Suprapubic skin (tissue), 4 donors: ENCODE data around the gene TREM2. TPM values are rescaled to one million over a fixed set of nuclear protein-coding genes. Genes with fewer than 3 reads are reported as not detected.
"Not testable (repeated sequence)": the region's sequence is repeated elsewhere in the genome, so short reads cannot be mapped to it uniquely, and the experiment has no call there.

Source experiments
- DNase-seq, 2 donors: peaks; one replicate each; pipeline ENCODE4 v3.0.0-alpha.2; 2019; ENCODE audit warnings: low spot score in 2 of 2
- H3K27ac ChIP-seq: fragments of 200-600 bp; sonication (generic); one replicate; pipeline ENCODE4 v1.5.1; 2019
- H3K27me3 ChIP-seq: fragments of 200-600 bp; sonication (generic); one replicate; pipeline ENCODE4 v1.5.1; 2019
- H3K36me3 ChIP-seq: fragments of 200-600 bp; sonication (generic); one replicate; pipeline ENCODE4 v1.5.1; 2019
- H3K4me1 ChIP-seq: fragments of 200-600 bp; sonication (generic); one replicate; pipeline ENCODE4 v1.5.1; 2019
- H3K4me3 ChIP-seq: fragments of 200-600 bp; sonication (generic); one replicate; pipeline ENCODE4 v1.5.1; 2019; ENCODE audit warnings: mild to moderate bottlenecking
- H3K9me3 ChIP-seq: fragments of 200-600 bp; sonication (generic); one replicate; pipeline ENCODE4 v1.5.1; 2019
- CTCF ChIP-seq, 2 donors: fragments of 200-600 bp in 1 of 2; fragments of 450-650 bp in 1 of 2; sonication (generic) in 1 of 2; IDR thresholded peaks; one replicate each; pipeline ENCODE4 v1.5.1; 2016 to 2019; ENCODE audit warnings: antibody characterized with exemption in 2 of 2, mild to moderate bottlenecking in 1 of 2, moderate library complexity in 1 of 2
- EP300 ChIP-seq: sonication (generic); formaldehyde crosslinking; IDR thresholded peaks from one replicate; pipeline ENCODE4 v1.6.1; 2017; ENCODE audit warnings: antibody characterized with exemption
- POLR2A ChIP-seq, 2 donors: fragments of 450-650 bp; IDR thresholded peaks; one replicate each; pipeline ENCODE4 v1.6.1; 2017; ENCODE audit warnings: antibody characterized with exemption in 2 of 2, mild to moderate bottlenecking in 2 of 2, moderate library complexity in 2 of 2
- POLR2AphosphoS5 ChIP-seq, 3 donors: sonication (generic); formaldehyde crosslinking; IDR thresholded peaks; one replicate each; pipeline ENCODE4 v1.6.1; 2017; ENCODE audit warnings: antibody characterized with exemption in 3 of 3
- WGBS: methylation state at CpG from one replicate; pipeline ENCODE4 v1.1.5; 2018; 5-methylcytosine and 5-hydroxymethylcytosine counted together
- total RNA-seq, 4 donors: library from RNA; depleted of rRNA; stranded (reverse); fragments of >200 nt; gene quantifications; one replicate each; pipeline ENCODE4 v1.1.0, GENCODE V29; 2016

The TREM2 gene
- total RNA-seq, 4 donors from 2014 or later, result 0.99 TPM; not detected in 3

- DNase-seq, result no peak
- Histone ChIP-seq H3K27ac (no peak overlapping the region), H3K27me3 (no peaks in the 10 kb centered on the region), H3K4me3 (no peak overlapping the region), H3K9me3 (no peaks in the 10 kb centered on the region), H3K4me1 (no peaks in the 10 kb centered on the region), H3K36me3 (peaks cover 5% of the 10 kb centered on the region)
- no peak for TF ChIP-seq EP300
- TF ChIP-seq CTCF (IDR thresholded peaks at IDR 0.05), result no peak
- TF ChIP-seq POLR2AphosphoS5 (IDR thresholded peaks at IDR 0.05), result no peak
- TF ChIP-seq POLR2A (IDR thresholded peaks at IDR 0.05), result no peak
- WGBS, result 52% methylated on average over 1 of the region's 1 CpG
Observed at GRCh38 chr6:41119508-41119907, 43.4 kb downstream of the TREM2 start.

DNA sequence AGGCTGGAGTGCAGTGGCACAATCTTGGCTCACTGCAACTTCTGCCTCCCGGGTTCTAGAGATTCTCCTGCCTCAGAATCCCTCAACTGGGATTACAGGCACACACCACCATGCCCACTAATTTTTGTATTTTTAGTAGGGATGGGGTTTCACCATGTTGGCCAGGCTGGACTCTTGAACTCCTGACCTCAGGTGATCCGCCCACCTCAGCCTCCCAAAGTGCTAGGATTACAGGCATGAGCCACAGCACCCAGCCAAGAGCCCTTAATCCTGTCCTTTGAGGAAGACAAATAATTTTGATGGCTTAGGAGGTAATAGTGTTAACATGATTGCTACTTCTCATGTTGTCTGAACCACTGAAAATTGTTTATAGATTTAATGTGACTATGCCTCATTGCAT, 47.9 kb downstream of the TREM2 start:
- WGBS, result 85% methylated on average over 2 of the region's 2 CpGs

DNA sequence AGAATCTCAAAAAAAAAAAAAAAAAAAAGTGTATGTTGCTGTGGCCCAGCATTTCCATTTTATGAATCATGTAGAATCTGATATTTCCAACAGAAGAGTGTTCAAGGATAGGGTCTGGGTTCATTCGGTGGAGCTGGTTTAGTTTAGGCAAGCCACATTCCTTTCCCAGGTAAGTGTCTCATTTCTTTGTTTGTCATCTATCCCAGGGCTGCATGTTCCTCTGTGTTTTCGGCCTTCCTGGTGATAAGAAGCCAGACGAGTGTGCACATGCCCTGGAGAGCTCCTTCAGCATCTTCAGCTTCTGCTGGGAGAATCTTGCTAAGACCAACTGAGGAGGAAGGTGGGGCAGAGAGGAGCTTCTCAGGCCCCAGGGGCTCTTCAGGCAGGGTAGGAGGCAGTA, 51.9 kb downstream of the TREM2 start:
- Histone ChIP-seq H3K27ac (no peak overlapping the region), H3K27me3 (no peaks in the 10 kb centered on the region), H3K9me3 (no peaks in the 10 kb centered on the region), H3K36me3 (no peaks in the 10 kb centered on the region), H3K4me3 (no peak overlapping the region), H3K4me1 (no peaks in the 10 kb centered on the region)
- no peak for DNase-seq
- 65% methylated on average over 3 of the region's 3 CpGs for WGBS
- no peak for TF ChIP-seq POLR2AphosphoS5 (IDR thresholded peaks at IDR 0.05)
- no peak for TF ChIP-seq POLR2A (IDR thresholded peaks at IDR 0.05)
- no peak for TF ChIP-seq CTCF (IDR thresholded peaks at IDR 0.05)
- TF ChIP-seq EP300, result no peak

More for the DNA sequence above, 47.9 kb downstream of the TREM2 start:
- H3K4me3 ChIP-seq, H3K9me3 ChIP-seq, H3K36me3 ChIP-seq, H3K27me3 ChIP-seq, H3K4me1 ChIP-seq, H3K27ac ChIP-seq, DNase-seq: not testable (repeated sequence)

Other genes starting within 250 kb of the TREM2 start
- 1 to 10 TPM in 2 of 4 donors, under 1 TPM in 2; 0.19 to 6.9 (median 1.4) TPM for gene UNC5CL, start 123.9 kb downstream of the TREM2 start, total RNA-seq
- not detected for gene TSPO2, start 120.6 kb downstream of the TREM2 start, total RNA-seq
- not detected for gene APOBEC2, start 109.9 kb downstream of the TREM2 start, total RNA-seq
- 10 to 100 TPM; 11.3 to 29.9 (median 20.6) TPM for gene OARD1, start 90.8 kb downstream of the TREM2 start, total RNA-seq
- gene NFYA, start 90.1 kb downstream of the TREM2 start, total RNA-seq, result 10 to 100 TPM; 19.7 to 33.0 (median 24.2) TPM
- gene TREML1, start 8.8 kb downstream of the TREM2 start, total RNA-seq, result not detected
- gene TREML2, start 38.0 kb upstream of the TREM2 start, total RNA-seq, result not detected
- not detected for gene TREML4, start 65.2 kb upstream of the TREM2 start, total RNA-seq
- 1 to 10 TPM in 2 of 4 donors, not detected in 2; 1.0 to 2.2 TPM for gene TREM1, start 123.6 kb upstream of the TREM2 start, total RNA-seq
- gene NCR2, start 172.5 kb upstream of the TREM2 start, total RNA-seq, result not detected